Raji (cell line): ENCODE results near the gene HEATR5A.

Experiments
- POLR2A ChIP-seq: IDR thresholded peaks from 2 replicates; pipeline ENCODE4 v1.6.1; 2011; ENCODE audit warnings: low read depth, low read length, control low read depth; ENCODE audit not compliant: insufficient read depth

The HEATR5A gene

DNA sequence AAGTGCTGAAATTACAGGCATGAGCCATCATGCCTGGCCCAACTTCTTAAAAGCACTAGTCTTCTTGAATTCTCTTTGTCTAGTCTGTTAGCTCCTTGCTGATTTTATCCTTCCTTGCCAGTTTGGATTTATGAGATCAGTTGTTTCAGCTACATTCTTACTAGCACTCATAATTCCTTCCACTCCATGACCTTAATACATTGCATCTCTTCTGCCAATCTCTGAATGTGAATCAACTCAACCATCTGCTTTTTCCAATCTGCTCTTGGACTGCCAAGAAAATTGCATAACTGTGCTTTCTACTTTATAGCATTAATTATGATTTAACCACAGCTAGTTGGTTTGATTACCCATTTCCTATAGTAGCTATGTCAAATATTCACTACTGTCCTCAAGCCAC, 14.9 kb upstream of the HEATR5A start:
- no peak for TF ChIP-seq POLR2A

DNA sequence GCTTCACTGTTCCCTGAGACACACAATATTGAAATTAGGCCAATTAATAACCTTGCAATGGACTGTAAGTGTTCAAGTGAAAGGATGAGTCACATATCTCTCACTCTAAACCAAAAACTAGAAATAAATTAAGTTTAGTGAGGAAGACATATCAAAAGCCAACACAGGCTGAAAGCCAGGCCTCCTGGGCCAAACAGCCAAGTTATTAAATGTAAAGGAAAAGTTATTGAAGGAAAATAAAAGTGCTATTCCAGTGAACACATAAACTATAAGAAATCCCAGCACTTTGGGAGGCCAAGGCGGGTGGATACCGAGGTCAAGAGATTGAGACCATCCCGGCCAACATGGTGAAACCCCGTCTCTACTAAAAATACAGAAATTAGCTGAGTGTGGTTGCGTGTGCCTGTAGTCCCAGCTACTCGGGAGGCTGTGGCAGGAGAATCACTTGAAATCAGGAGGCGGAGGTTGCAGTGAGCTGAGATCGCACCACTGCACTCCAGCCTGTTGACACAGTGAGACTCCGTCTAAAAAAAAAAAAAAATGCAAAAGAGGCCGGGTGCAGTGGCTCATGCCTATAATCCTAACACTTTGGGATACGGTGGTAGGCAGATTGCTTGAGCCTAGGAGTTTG, 10.4 kb upstream of the HEATR5A start:
- no peak for TF ChIP-seq POLR2A

DNA sequence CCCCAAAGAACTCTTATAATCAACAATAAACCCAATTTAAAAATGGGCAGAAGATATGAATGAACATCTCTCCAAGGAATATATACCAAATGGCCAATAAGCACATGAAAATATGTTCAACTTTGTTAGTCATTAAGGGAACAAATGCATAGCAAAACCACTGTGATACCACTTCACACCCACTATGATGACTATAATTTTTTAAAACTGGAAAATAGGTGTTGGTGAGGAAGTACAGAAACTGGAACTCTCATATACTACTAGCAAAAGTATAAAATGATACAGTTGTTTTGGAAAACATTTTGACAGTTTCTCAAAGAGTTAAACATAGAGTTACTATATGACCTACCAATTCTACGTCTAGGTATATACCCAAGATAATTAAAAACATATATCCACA, 9.4 kb upstream of the HEATR5A start:
- TF ChIP-seq POLR2A, result no peak

DNA sequence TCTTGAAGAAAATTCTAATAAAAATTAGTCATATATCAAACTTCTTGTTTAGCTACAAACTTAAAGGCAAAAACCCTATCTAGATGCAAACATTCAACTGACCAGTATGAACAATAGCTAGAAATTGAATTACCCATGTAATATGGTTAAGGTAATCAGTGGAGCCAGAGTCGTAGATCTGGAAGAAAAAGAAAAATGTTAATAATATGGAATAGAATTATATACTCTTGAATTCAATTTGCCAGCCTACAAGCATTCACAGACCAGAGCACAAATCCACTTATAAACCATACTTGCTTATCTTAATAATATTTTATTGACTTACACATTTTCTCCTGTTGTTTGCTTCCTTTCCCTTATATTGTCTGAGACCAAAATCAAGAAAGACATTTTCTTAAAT, 7.7 kb upstream of the HEATR5A start:
- no peak for TF ChIP-seq POLR2A

DNA sequence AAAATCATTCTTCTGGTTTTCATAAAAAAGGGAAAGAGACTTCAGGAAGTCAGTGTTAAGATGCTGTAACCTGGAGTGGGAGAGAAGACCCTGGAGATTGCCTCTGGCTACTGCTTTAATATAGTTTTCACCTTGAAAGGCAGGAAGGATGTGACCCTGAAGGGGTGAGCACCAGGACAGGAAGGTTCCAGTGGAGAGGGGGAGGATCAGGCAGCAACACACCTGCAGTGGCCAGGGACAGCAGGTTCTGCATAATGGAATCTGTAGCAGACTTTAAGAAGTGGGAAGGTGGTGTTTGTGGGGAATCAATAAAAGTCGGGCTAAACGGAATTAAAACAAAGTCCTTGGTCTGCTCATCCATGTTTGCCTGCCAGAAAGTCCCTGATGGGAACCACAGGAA, 6.3 kb upstream of the HEATR5A start:
- no peak for TF ChIP-seq POLR2A

DNA sequence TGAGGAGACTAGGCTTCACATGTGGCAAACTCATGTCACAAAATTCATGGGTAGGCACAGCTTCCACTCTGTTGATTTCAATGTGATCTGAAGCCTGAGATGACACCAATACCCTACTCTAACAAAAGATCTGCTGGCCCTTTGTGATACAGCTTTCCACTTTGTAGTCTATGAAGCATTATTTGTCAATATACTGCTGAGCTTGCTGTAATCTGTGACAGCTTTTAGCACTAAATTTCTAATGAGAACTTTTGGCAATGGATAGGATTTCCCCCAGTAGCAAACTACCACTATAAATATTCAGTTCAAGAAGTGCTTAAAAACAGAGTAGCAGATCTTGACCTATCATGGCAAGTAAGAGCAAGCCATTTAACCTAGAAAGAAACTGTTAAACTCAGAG, 5.6 kb upstream of the HEATR5A start:
- no peak for TF ChIP-seq POLR2A

DNA sequence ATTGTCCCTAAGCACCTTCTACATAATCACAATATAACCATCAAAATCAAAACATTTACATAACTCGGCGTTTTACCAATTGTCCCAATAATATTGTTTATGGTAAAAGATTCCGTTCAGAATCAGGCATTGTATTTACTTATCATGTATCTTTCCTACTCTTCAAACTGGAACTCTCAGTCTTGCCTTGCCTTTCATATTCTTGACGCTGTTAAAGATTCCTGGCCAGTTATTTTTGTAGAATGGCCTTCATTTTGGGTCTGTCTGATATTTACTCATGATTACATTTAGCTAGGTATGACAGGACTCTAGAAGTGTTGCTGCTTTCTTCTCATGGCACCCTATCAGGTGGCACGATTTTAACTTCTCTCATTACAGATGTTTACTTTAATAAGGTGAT, 850 bp upstream of the HEATR5A start:
- TF ChIP-seq POLR2A, result no peak

DNA sequence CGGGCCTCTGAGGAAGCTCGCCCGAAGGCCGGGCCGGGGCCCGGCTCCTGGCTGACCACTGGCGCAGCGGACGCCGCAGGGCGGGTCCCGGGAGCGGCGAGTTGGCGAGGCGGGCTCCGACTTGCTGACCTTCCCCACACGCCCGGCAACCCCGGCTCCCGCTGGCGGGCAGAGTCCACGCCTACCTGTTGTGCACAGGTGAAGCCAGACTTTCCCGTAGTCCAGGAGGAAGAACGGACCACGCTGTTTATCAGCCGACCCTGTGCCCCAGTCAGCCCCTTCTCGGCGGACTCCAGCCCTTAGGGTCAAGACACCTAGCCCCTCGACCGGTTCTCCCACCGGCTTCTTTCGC, 407 bp downstream of the HEATR5A start:
- TF ChIP-seq POLR2A, result no peak

DNA sequence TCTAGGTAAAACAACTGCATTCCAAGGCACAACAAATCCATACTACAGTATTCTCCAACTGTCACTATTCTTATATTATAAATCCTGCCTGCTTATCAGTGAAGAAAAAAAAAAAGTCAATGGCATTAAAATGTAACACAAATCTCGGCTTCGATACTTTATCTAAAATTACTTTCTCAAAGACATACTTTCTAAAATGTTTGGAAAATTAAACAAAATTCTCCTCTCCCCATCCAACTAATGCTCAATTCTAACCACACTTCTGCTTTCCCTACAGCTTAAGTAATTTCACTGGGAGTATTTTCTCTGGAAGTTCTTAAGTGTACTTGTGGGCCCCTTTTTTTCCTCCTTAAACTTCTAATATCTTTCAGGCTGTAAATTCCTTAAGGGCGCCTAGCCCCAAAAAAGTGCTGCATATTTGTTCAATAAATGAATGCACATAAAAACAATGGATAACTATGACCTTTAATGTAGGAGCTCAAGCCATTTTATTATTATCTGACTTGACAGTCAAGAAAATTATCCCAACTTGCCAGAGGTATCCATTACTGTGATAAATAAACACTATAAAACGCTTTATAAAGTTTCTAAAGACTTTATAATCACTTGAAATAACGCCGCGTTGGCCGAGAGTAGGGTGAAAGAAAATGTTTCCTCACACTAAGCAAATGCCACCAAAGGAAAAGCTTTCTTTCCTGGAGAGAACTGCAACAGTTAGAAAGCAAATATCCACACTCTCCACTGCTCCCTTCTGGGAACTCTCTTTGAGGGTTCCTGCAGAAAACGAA, 977 bp downstream of the HEATR5A start:
- TF ChIP-seq POLR2A, result no peak

DNA sequence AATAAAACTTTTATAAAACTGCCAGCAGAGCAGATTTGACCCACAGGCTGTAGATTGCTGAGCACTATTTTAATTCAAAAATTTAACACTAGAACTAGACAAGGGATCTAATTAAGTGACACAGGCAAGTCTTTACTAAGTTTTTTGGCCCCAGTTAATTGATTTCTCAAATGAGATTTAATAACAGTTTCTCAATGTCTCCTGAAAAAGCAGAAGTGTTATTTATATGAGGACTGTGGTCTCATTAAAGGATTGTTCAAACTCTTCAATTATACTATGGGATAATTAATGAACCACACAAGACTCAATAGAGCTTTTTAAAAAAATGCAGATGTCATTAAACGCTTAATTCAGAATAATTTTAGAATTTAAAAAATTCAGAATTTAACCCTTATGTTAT, 1.9 kb downstream of the HEATR5A start:
- TF ChIP-seq POLR2A, result no peak

DNA sequence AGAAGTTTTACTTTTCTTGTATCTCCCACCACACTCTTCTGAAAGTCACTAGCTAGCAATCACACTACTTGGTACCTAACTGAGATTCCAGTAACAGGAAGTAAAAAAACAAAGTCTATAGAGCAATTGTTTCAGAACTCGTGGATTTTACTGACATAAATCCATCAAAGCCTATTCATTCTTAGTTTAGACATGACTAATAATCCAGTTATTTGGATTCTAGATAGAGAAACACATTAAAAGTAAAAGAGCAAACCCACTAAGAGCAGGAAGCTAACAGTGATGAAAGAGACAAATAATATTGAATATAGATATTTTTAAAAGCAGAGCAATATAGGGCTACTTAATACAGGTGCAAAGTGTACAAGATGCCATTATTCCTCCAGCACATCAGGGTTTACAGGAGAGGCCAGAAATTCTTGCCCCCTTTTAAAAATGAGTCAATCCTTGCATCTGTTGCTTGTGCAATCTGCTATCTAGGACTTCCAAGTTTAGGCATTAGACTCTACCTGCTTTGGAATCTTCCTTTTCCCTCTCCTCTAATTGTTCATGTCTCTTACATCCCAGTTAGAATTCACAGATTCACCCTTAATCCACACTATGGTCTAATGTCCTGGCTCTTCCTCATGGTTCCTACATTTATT, 6.0 kb downstream of the HEATR5A start:
- no peak for TF ChIP-seq POLR2A

DNA sequence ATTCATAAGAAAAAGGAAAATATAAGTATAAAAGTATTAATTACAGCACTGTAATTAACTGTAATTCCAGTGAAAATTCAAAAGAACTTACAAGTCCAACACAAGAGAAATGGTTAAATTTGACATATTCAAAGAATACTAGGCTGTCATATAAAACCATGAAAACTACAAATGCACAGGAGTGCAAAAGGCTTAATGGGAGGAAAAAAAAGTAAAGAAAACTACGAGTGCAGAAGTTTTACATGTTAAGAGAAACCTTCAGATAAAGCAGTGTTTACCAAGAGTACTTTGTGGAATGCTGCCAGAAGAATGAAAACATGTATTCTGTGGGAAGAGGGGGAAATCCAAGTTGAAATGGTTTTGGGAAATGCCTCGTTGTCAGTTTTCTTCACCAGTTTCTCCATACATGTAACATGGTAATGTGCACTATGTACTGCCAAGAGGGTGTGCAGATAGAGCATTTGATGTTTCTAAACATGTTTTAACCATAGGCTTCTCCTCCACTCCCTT, 9.1 kb downstream of the HEATR5A start:
- TF ChIP-seq POLR2A, result no peak

DNA sequence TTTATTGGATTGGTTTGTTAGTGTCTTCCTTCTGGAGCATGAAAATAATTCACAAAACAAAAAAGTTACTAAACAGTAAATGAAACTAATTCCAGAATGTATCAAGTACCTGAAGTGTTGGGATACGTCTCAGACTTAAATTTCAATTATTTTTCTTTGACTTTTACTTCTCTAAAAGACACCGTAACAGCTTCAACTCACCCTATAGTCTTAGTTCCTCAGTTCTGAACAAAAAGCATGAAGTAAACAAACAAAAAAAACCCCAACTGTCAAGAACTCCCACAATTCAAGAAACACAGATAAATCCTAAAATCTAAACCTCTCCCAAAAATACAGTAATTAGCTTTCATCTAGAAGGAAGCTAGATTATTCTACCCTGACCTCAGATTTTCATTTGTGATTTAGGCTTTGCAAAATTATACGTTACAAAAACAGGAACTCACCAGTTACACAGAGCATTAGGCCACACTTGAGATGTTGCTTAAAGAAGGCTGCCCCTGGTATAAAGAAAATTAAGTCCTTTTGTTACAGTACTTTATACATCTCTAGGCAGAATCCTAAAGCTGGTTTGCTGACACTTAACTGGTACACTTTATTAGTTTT, 10.2 kb downstream of the HEATR5A start:
- TF ChIP-seq POLR2A, result no peak

DNA sequence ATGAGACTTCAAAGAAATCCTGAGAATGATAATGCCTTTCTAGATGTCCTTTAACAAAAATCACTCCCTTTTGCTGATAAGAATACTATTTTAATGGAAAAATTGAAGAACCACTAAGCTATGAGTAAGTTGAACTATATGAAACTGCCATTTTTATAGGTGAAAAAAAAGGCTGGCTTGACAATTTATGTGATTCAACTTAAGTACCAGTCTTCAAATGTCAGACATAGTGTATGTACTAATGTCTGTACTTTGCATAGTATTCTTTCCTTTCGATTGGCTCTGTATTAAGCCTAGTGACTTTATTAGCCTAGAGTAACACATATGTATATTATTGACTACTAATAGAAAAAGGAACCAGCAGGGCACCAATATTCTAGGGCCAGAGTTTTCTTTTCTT, 11.9 kb downstream of the HEATR5A start:
- TF ChIP-seq POLR2A, result no peak

DNA sequence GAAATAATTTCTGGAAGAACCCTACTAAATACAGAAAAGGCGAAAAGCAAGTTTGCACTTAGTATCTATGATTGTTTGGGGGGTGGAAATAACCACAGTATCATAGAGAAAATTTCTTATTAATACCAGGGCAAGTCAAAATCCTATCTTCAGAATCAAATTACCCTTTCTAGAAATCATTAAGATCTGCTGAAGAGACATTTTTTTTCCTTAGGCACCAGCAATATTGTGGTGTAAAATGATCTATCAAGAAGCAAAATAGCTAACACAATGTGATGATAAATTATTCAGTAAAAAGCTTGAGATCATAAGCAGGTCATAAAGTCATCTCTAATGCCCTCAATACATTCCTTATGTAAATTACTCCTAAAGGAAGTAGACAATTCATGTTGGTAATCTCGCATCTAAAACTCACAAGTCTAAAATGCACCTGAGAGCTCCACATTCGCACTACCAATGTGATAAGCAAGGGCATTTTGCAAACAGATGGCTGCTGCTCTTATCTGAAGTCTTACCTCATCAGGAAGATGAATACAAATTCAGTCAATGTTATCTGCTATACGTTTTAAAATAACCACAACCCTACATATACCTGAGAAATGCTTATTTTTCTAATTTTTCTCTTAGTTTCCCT, 14.6 kb downstream of the HEATR5A start:
- no peak for TF ChIP-seq POLR2A
